ENCODE results near the gene ZMYND11.

Gene ZMYND11

DNA sequence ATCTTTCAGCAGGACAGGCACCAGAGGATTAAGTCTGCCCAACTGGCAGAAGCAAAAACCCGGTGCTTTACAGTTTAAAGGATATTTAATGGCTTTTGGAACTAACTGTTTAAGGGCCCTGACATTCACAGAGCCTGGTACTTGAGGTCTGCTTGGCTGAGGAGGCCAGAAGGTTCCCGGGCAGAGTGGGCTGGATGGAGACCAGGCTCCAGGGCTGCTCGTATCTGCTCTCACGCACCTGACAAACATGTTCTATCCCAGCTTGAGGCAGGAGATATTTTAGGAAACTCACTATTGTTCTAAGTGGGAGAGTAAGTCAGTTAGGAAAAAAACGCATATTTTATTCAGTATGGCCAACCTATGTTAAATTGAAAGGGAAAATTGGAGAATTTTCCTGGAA is 143.5 kb downstream of the ZMYND11 start:
- no peak for TF ChIP-seq EZH2phosphoT487 (IDR thresholded peaks at IDR 0.05; ENCODE audit: borderline replicate concordance, low read length)
- TF ChIP-seq CTCF (IDR thresholded peaks at IDR 0.05; ENCODE audit: low read depth, low read length, poor library complexity, severe bottlenecking) = no peak
- H3K4me2 ChIP-seq (ENCODE audit: low read length) = no peak overlapping the region

GRCh38 chr10:279232-279631 is 144.0 kb downstream of the ZMYND11 start:
- Histone ChIP-seq H3F3A (ENCODE audit: control insufficient read depth, insufficient read depth) (peaks cover 8% of the 10 kb centered on the region; the same call in 1 of the 2 replicates), H3K27ac (ENCODE audit: low read depth, low read length) (no peak overlapping the region), H3K36me3 (ENCODE audit: control insufficient read depth, low read length) (peaks cover 87% of the 10 kb centered on the region), H3K9me2 (replicated peaks; ENCODE audit: control insufficient read depth, low read length) (no peaks in the 10 kb centered on the region), H3K27me3 (ENCODE audit: control insufficient read depth, low read length) (no peaks in the 10 kb centered on the region), H3K4me3 (ENCODE audit: low read length) (no peak overlapping the region), H3K79me2 (ENCODE audit: control insufficient read depth, low read length) (no peaks in the 10 kb centered on the region), H3K4me1 (ENCODE audit: control insufficient read depth, low read length) (peaks cover 6% of the 10 kb centered on the region; the same call in 1 of the 2 replicates), H3K9me3 (ENCODE audit: control insufficient read depth, insufficient read depth, low read length) (no peaks in the 10 kb centered on the region), H3K4me2 (ENCODE audit: low read length) (no peak overlapping the region), H4K20me1 (ENCODE audit: control insufficient read depth, insufficient read depth, low read depth, low read length) (no peaks in the 10 kb centered on the region)
- TF ChIP-seq EZH2phosphoT487 (IDR thresholded peaks at IDR 0.05; ENCODE audit: borderline replicate concordance, low read length) = no peak
- TF ChIP-seq CTCF (IDR thresholded peaks at IDR 0.05; ENCODE audit: low read depth, low read length, poor library complexity, severe bottlenecking) = no peak

More for the DNA sequence above, 143.5 kb downstream of the ZMYND11 start:
- no peaks in the 10 kb centered on the region for H3K79me2 ChIP-seq (ENCODE audit: control insufficient read depth, low read length)
- no peaks in the 10 kb centered on the region for H4K20me1 ChIP-seq (ENCODE audit: control insufficient read depth, insufficient read depth, low read depth, low read length)
- no peaks in the 10 kb centered on the region for H3K9me2 ChIP-seq (replicated peaks; ENCODE audit: control insufficient read depth, low read length)
- peaks cover 8% of the 10 kb centered on the region; the same call in 1 of the 2 replicates for H3F3A ChIP-seq (ENCODE audit: control insufficient read depth, insufficient read depth)
- no peak overlapping the region for H3K27ac ChIP-seq (ENCODE audit: low read depth, low read length)
- peaks cover 6% of the 10 kb centered on the region; the same call in 1 of the 2 replicates for H3K4me1 ChIP-seq (ENCODE audit: control insufficient read depth, low read length)
- H3K9me3 ChIP-seq (ENCODE audit: control insufficient read depth, insufficient read depth, low read length) = no peaks in the 10 kb centered on the region
- H3K27me3 ChIP-seq (ENCODE audit: control insufficient read depth, low read length) = no peaks in the 10 kb centered on the region
- H3K36me3 ChIP-seq (ENCODE audit: control insufficient read depth, low read length) = peaks cover 82% of the 10 kb centered on the region
- H3K4me3 ChIP-seq (ENCODE audit: low read length) = no peak overlapping the region

DNA sequence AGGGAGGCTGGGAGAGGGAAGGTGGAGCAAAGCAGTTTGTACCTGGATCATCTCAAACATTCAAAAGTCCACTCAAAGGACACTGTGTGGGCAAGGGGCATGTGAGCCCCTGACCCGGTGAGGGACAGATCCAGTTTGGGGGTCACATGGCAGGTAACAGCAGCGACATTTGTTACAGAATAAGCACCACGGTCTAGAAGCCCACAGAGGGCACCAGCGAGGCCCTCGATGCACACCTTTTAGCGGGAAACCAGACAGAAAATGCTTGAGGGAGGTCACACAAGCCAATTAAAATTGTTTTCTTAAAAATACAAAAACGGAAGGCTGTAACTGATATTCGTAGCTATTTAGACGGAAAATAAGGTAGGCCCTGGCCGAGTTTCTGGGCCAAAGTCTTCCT is 144.4 kb downstream of the ZMYND11 start:
- Histone ChIP-seq H3K36me3 (ENCODE audit: control insufficient read depth, low read length) (peaks cover 91% of the 10 kb centered on the region), H3K27me3 (ENCODE audit: control insufficient read depth, low read length) (no peaks in the 10 kb centered on the region), H3K4me1 (ENCODE audit: control insufficient read depth, low read length) (peaks cover 2% of the 10 kb centered on the region; the same call in 1 of the 2 replicates), H3K9me3 (ENCODE audit: control insufficient read depth, insufficient read depth, low read length) (no peaks in the 10 kb centered on the region), H3K79me2 (ENCODE audit: control insufficient read depth, low read length) (no peaks in the 10 kb centered on the region), H3K4me3 (ENCODE audit: low read length) (no peak overlapping the region), H3K4me2 (ENCODE audit: low read length) (no peak overlapping the region), H4K20me1 (ENCODE audit: control insufficient read depth, insufficient read depth, low read depth, low read length) (no peaks in the 10 kb centered on the region), H3K9me2 (replicated peaks; ENCODE audit: control insufficient read depth, low read length) (no peaks in the 10 kb centered on the region), H3F3A (ENCODE audit: control insufficient read depth, insufficient read depth) (peaks cover 4% of the 10 kb centered on the region; the same call in 1 of the 2 replicates), H3K27ac (ENCODE audit: low read depth, low read length) (no peak overlapping the region)
- peak; percentile 34 for TF ChIP-seq CTCF (IDR thresholded peaks at IDR 0.05; ENCODE audit: low read depth, low read length, poor library complexity, severe bottlenecking)
- no peak for TF ChIP-seq EZH2phosphoT487 (IDR thresholded peaks at IDR 0.05; ENCODE audit: borderline replicate concordance, low read length)
